OCI-LY1 (cell line): ENCODE results near the gene TKFC.

Experiments used
- H2AFZ ChIP-seq: fragments of 200-600 bp; sonication (generic), shearing (Covaris generic); 2 replicates; pipeline ENCODE4 v1.6.0; 2014; ENCODE audit warnings: antibody characterized with exemption, mild to moderate bottlenecking, low read length
- H3F3A ChIP-seq: fragments of 200-600 bp; sonication (generic), shearing (Covaris generic); 2 replicates; pipeline ENCODE4 v1.6.0; 2014; ENCODE audit warnings: mild to moderate bottlenecking, antibody characterized with exemption, low read length, moderate library complexity; ENCODE audit not compliant: insufficient read depth
- H3K27ac ChIP-seq: fragments of 200-600 bp; sonication (generic); 2 replicates; pipeline ENCODE4 v1.5.1; 2014; ENCODE audit warnings: low read length, mixed run types, mild to moderate bottlenecking, low read depth; ENCODE audit not compliant: poor library complexity, severe bottlenecking
- H3K27me3 ChIP-seq: fragments of 200-600 bp; sonication (generic); 2 replicates; pipeline ENCODE4 v1.6.0; 2014; ENCODE audit warnings: antibody characterized with exemption, mild to moderate bottlenecking, low read length, moderate library complexity; ENCODE audit not compliant: insufficient read depth
- H3K36me3 ChIP-seq: fragments of 200-600 bp; sonication (generic); 2 replicates; pipeline ENCODE4 v1.6.1; 2014; ENCODE audit warnings: mild to moderate bottlenecking, antibody characterized with exemption, low read length, moderate library complexity, mixed read lengths; ENCODE audit not compliant: insufficient read depth
- H3K4me1 ChIP-seq: fragments of 200-600 bp; sonication (generic); 2 replicates; pipeline ENCODE4 v1.5.1; 2014; ENCODE audit warnings: mild to moderate bottlenecking, low read length, moderate library complexity; ENCODE audit not compliant: insufficient read depth, severe bottlenecking
- H3K4me2 ChIP-seq: fragments of 200-600 bp; sonication (generic), shearing (Covaris generic); 2 replicates; pipeline ENCODE4 v1.6.1; 2014; ENCODE audit warnings: low read length
- H3K4me3 ChIP-seq: fragments of 200-600 bp; sonication (generic); 2 replicates; pipeline ENCODE4 v1.5.1; 2014; ENCODE audit warnings: low read length, low read depth, mild to moderate bottlenecking, mixed read lengths; ENCODE audit not compliant: poor library complexity, severe bottlenecking
- H3K79me2 ChIP-seq: fragments of 200-600 bp; shearing (Covaris generic); 2 replicates; pipeline ENCODE4 v1.6.1; 2016; ENCODE audit warnings: mixed run types, low read length, mixed read lengths; ENCODE audit not compliant: insufficient read depth
- H3K9ac ChIP-seq: fragments of 200-600 bp; sonication (generic), shearing (Covaris generic); 2 replicates; pipeline ENCODE4 v1.6.1; 2014; ENCODE audit warnings: mild to moderate bottlenecking, low read length, mixed read lengths
- H3K9me2 ChIP-seq: fragments of 200-600 bp; sonication (generic), shearing (Covaris generic); 2 replicates; pipeline ENCODE4 v1.6.1; 2014; ENCODE audit warnings: low read depth, mild to moderate bottlenecking, low read length, mixed read lengths
- H3K9me3 ChIP-seq: fragments of 200-600 bp; shearing (Covaris generic); 2 replicates; pipeline ENCODE4 v1.6.1; 2014; ENCODE audit warnings: low read length, mixed read lengths
- H4K20me1 ChIP-seq: fragments of 200-600 bp; sonication (generic), shearing (Covaris generic); 2 replicates; pipeline ENCODE4 v1.6.0; 2016; ENCODE audit warnings: mild to moderate bottlenecking, low read length; ENCODE audit not compliant: insufficient read depth
- CTCF ChIP-seq: fragments of 200-600 bp; sonication (generic), shearing (Covaris generic); IDR thresholded peaks from 2 replicates; pipeline ENCODE4 v1.5.1; 2017; ENCODE audit warnings: mild to moderate bottlenecking, antibody characterized with exemption, low read length, moderate library complexity, mixed read lengths
- EZH2 ChIP-seq: fragments of 200-600 bp; sonication (generic), shearing (Covaris generic); IDR thresholded peaks from 2 replicates; pipeline ENCODE4 v1.8.0; 2017; ENCODE audit warnings: borderline replicate concordance, mixed run types, mild to moderate bottlenecking, antibody characterized with exemption, low read length, moderate library complexity, mixed read lengths

The TKFC gene

GRCh38 chr11:61331651-61332050, 1.4 kb upstream of the TKFC start:
- H3K27ac ChIP-seq, result no peak overlapping the region
- no peaks in the 10 kb centered on the region for H4K20me1 ChIP-seq

GRCh38 chr11:61332281-61332796, 689 bp upstream of the TKFC start:
- no peak for TF ChIP-seq CTCF
- no peak for TF ChIP-seq EZH2
- H4K20me1 ChIP-seq, result no peaks in the 10 kb centered on the region
- H3F3A ChIP-seq, result no peaks in the 10 kb centered on the region
- peaks cover 37% of the 10 kb centered on the region; the same call in 1 of the 2 replicates for H3K36me3 ChIP-seq
- peaks cover 45% of the 10 kb centered on the region for H3K79me2 ChIP-seq
- H3K9me3 ChIP-seq, result no peaks in the 10 kb centered on the region
- H3K4me3 ChIP-seq, result peak overlapping the region; percentile 95
- H3K4me1 ChIP-seq, result peaks cover 54% of the 10 kb centered on the region
- no peaks in the 10 kb centered on the region for H3K9me2 ChIP-seq
- peak overlapping the region; percentile 16 for H3K27ac ChIP-seq
- no peaks in the 10 kb centered on the region for H3K27me3 ChIP-seq
- no peak overlapping the region for H2AFZ ChIP-seq
- peak overlapping the region; percentile 99 for H3K4me2 ChIP-seq
- H3K9ac ChIP-seq, result peak overlapping the region; percentile 100

More at GRCh38 chr11:61331651-61332050, 1.4 kb upstream of the TKFC start:
- no peaks in the 10 kb centered on the region for H3F3A ChIP-seq
- no peaks in the 10 kb centered on the region for H3K9me3 ChIP-seq
- H3K36me3 ChIP-seq, result peaks cover 44% of the 10 kb centered on the region; the same call in 1 of the 2 replicates
- H3K4me1 ChIP-seq, result peaks cover 52% of the 10 kb centered on the region
- no peaks in the 10 kb centered on the region for H3K27me3 ChIP-seq
- peak overlapping the region; percentile 100 for H3K9ac ChIP-seq
- peak overlapping the region; percentile 99 for H3K4me2 ChIP-seq
- H3K79me2 ChIP-seq, result peaks cover 45% of the 10 kb centered on the region
- no peak for TF ChIP-seq CTCF
- no peak for TF ChIP-seq EZH2
- no peaks in the 10 kb centered on the region for H3K9me2 ChIP-seq
- H3K4me3 ChIP-seq, result peak overlapping the region; percentile 95
- no peak overlapping the region for H2AFZ ChIP-seq

- peaks cover 54% of the 10 kb centered on the region for H3K4me1 ChIP-seq
- H2AFZ ChIP-seq, result no peak overlapping the region
- no peaks in the 10 kb centered on the region for H3K27me3 ChIP-seq
- no peaks in the 10 kb centered on the region for H4K20me1 ChIP-seq
- peak overlapping the region; percentile 99 for H3K4me2 ChIP-seq
- peak overlapping the region; percentile 100 for H3K9ac ChIP-seq
- no peaks in the 10 kb centered on the region for H3K9me3 ChIP-seq
- no peaks in the 10 kb centered on the region for H3F3A ChIP-seq
- no peaks in the 10 kb centered on the region for H3K9me2 ChIP-seq
- peaks cover 41% of the 10 kb centered on the region for H3K79me2 ChIP-seq
- TF ChIP-seq EZH2 (no peak), CTCF (no peak)
- H3K4me3 ChIP-seq, result peak overlapping the region; percentile 95
- peaks cover 31% of the 10 kb centered on the region for H3K36me3 ChIP-seq
- peak overlapping the region; percentile 90 for H3K27ac ChIP-seq
Measured at GRCh38 chr11:61333550-61334433, 764 bp downstream of the TKFC start.
